ENCODE results near the gene CPNE7.

Gene CPNE7

GRCh38 chr16:89534252-89534756 is 41.3 kb upstream of the CPNE7 start:
- no peaks in the 10 kb centered on the region for H3K4me1 ChIP-seq (ENCODE audit: low read depth, poor library complexity, severe bottlenecking)
- H3K79me2 ChIP-seq (ENCODE audit: insufficient read depth, low read depth): no peaks in the 10 kb centered on the region; the same call in 1 of the 2 replicates
- H2AFZ ChIP-seq (ENCODE audit: low read depth): no peak overlapping the region
- H3K4me2 ChIP-seq: no peak overlapping the region
- H3K36me3 ChIP-seq (ENCODE audit: insufficient read depth): peaks cover under 1% of the 10 kb centered on the region; the same call in 1 of the 2 replicates
- TF ChIP-seq CTCF (conservative IDR thresholded peaks at IDR 0.05; ENCODE audit: low read depth, low read length): no peak
- no peak overlapping the region for H3K9ac ChIP-seq
- no peak overlapping the region for H3K4me3 ChIP-seq (IDR thresholded peaks at IDR 0.05; ENCODE audit: insufficient read depth, low read depth, low read length)
- no peak overlapping the region for H3K27ac ChIP-seq
- no peaks in the 10 kb centered on the region for H4K20me1 ChIP-seq (ENCODE audit: insufficient read depth)
- H3K27me3 ChIP-seq (ENCODE audit: insufficient read depth, low read depth): no peaks in the 10 kb centered on the region

- TF ChIP-seq CTCF (conservative IDR thresholded peaks at IDR 0.05; ENCODE audit: low read depth, low read length): no peak
- no peaks in the 10 kb centered on the region for H3K27me3 ChIP-seq (ENCODE audit: insufficient read depth, low read depth)
- H2AFZ ChIP-seq (ENCODE audit: low read depth): no peak overlapping the region
- no peaks in the 10 kb centered on the region for H3K4me1 ChIP-seq (ENCODE audit: low read depth, poor library complexity, severe bottlenecking)
- H3K27ac ChIP-seq: no peak overlapping the region
- no peak overlapping the region for H3K9ac ChIP-seq
- no peaks in the 10 kb centered on the region; the same call in 1 of the 2 replicates for H3K36me3 ChIP-seq (ENCODE audit: insufficient read depth)
- H3K4me2 ChIP-seq: no peak overlapping the region
- no peaks in the 10 kb centered on the region for H4K20me1 ChIP-seq (ENCODE audit: insufficient read depth)
- H3K79me2 ChIP-seq (ENCODE audit: insufficient read depth, low read depth): no peaks in the 10 kb centered on the region; the same call in 1 of the 2 replicates
- no peak overlapping the region for H3K4me3 ChIP-seq (IDR thresholded peaks at IDR 0.05; ENCODE audit: insufficient read depth, low read depth, low read length)
These were observed 39.2 kb upstream of the CPNE7 start for GRCh38 chr16:89536371-89536770.

- no peaks in the 10 kb centered on the region; the same call in 1 of the 2 replicates for H3K36me3 ChIP-seq (ENCODE audit: insufficient read depth)
These were observed 38.5 kb upstream of the CPNE7 start for GRCh38 chr16:89536886-89537548.

GRCh38 chr16:89537549-89537925 is 38.0 kb upstream of the CPNE7 start:
- no peak for TF ChIP-seq CTCF (conservative IDR thresholded peaks at IDR 0.05; ENCODE audit: low read depth, low read length)
- Histone ChIP-seq H3K27ac (no peak overlapping the region), H3K79me2 (ENCODE audit: insufficient read depth, low read depth) (no peaks in the 10 kb centered on the region; the same call in 1 of the 2 replicates), H3K4me3 (IDR thresholded peaks at IDR 0.05; ENCODE audit: insufficient read depth, low read depth, low read length) (no peak overlapping the region), H3K4me2 (no peak overlapping the region), H3K4me1 (ENCODE audit: low read depth, poor library complexity, severe bottlenecking) (no peaks in the 10 kb centered on the region), H3K9ac (no peak overlapping the region), H3K36me3 (ENCODE audit: insufficient read depth) (no peaks in the 10 kb centered on the region; the same call in 1 of the 2 replicates), H4K20me1 (ENCODE audit: insufficient read depth) (no peaks in the 10 kb centered on the region), H3K27me3 (ENCODE audit: insufficient read depth, low read depth) (no peaks in the 10 kb centered on the region), H2AFZ (ENCODE audit: low read depth) (no peak overlapping the region)

More at GRCh38 chr16:89536886-89537548, 38.5 kb upstream of the CPNE7 start:
- H2AFZ ChIP-seq (ENCODE audit: low read depth): no peak overlapping the region
- no peak overlapping the region for H3K27ac ChIP-seq
- no peak overlapping the region for H3K4me3 ChIP-seq (IDR thresholded peaks at IDR 0.05; ENCODE audit: insufficient read depth, low read depth, low read length)
- H3K4me2 ChIP-seq: no peak overlapping the region
- H3K9ac ChIP-seq: no peak overlapping the region
- no peaks in the 10 kb centered on the region for H3K27me3 ChIP-seq (ENCODE audit: insufficient read depth, low read depth)
- H3K4me1 ChIP-seq (ENCODE audit: low read depth, poor library complexity, severe bottlenecking): no peaks in the 10 kb centered on the region
- H4K20me1 ChIP-seq (ENCODE audit: insufficient read depth): no peaks in the 10 kb centered on the region
- no peak for TF ChIP-seq CTCF (conservative IDR thresholded peaks at IDR 0.05; ENCODE audit: low read depth, low read length)
- no peaks in the 10 kb centered on the region; the same call in 1 of the 2 replicates for H3K79me2 ChIP-seq (ENCODE audit: insufficient read depth, low read depth)
